Stimulated activated CD4-positive, alpha-beta T cell treated with anti-CD3 and anti-CD28 coated beads, Interleukin-12 subunit alpha, Interleukin-12 subunit beta, amount 100 ng/mL, for 4 hours (primary cell): ENCODE measurements around the gene PRKAR1B.

Experiments
- DNase-seq: peaks from one replicate; pipeline ENCODE4 v3.0.0-alpha.2; 2020

Gene PRKAR1B

DNA sequence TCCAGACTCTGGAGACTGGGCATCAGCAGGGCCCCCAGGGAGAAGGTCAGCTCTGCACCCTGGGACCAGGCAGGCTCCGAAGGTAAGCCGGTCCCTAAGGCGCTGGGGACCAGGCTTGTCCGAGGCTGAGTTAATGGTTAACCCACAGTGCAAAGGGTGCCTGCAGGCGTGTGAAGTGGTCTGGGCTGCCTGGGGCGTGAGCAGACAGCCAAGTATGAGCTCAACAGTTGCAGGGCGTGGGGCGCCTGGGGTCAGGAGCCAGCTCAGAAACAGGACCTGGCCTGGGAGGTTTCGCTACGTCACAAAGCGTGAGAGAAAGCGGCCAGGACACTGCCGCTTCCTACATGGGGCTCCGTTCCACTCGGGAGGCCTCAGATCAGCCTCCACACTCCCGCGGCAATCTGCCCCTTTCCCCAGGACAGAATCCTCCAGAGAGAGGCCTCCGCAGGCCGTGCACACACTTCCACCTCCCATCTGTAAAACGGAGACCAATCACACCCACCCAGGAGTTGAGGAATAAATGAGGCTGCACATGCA lies 223.4 kb downstream of the PRKAR1B start:
- DNase-seq, result no peak

DNA sequence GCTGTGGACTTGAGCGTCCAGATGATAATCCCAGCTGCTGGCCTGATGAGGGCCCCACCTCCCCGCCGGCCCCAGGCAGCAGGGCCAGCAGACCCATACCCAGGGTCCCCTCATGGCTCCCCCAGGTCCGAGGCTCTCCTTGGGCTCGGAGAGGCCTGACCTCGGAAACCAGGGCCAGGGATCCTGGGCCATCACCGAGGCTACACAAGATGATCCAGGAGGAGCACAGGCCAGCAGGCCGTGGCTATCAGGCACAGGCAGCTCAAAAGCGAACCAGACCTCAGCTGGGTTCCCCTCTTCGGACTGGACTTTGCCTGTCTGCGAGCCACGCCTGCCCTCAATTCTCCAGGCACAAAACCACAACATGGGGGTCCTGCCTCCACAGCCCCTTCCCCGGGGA lies 224.8 kb downstream of the PRKAR1B start:
- DNase-seq, result no peak

DNA sequence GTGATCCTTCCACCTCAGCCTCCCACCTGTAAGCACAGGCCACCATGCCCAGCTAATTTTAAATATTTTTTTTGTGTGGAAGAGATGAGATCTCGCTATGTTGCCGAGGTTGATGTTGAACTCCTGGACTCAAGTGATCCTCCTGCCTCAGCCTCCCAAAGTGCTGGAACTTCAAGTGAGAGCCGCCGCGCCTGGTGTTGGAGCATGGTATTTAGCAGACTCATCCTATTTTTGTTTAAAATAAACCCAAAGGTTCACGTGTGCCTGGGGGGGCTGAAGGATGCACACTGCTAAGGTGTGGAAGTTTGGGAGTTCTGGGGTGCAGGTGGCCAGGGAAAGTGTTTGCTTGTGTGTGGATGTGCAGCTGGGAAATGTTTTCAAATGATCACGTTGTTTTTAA lies 225.6 kb downstream of the PRKAR1B start:
- no peak for DNase-seq

GRCh38 chr7:500521-501420 lies 226.3 kb downstream of the PRKAR1B start:
- no peak for DNase-seq

- DNase-seq, result no peak
Measured at GRCh38 chr7:499853-500485, 227.1 kb downstream of the PRKAR1B start.
